ENCODE data around the gene KRTAP10-3. TPM values are rescaled to one million over a fixed set of nuclear protein-coding genes. Genes with fewer than 3 reads are reported as not detected.
"Not testable (repeated sequence)": the region's sequence is repeated elsewhere in the genome, so short reads cannot be mapped to it uniquely, and the experiment has no call there.

KRTAP10-3 gene
- total RNA-seq, 4 donors from 2014 or later, result not detected

- no peaks in the 10 kb centered on the region for H3K36me3 ChIP-seq
- H3K4me1 ChIP-seq, result no peaks in the 10 kb centered on the region
- H3K4me3 ChIP-seq, result no peak overlapping the region
- no peaks in the 10 kb centered on the region for H3K27me3 ChIP-seq
- TF ChIP-seq POLR2A (IDR thresholded peaks at IDR 0.05) (no peak), CTCF (IDR thresholded peaks at IDR 0.05) (no peak)
- H3K27ac ChIP-seq, result no peak overlapping the region
- DNase-seq, result peak in 2 of 3 donors; percentile 2 to 14
- no peaks in the 10 kb centered on the region for H3K9me3 ChIP-seq
Measured at GRCh38 chr21:44552136-44552535, 6.5 kb downstream of the KRTAP10-3 start.

DNA sequence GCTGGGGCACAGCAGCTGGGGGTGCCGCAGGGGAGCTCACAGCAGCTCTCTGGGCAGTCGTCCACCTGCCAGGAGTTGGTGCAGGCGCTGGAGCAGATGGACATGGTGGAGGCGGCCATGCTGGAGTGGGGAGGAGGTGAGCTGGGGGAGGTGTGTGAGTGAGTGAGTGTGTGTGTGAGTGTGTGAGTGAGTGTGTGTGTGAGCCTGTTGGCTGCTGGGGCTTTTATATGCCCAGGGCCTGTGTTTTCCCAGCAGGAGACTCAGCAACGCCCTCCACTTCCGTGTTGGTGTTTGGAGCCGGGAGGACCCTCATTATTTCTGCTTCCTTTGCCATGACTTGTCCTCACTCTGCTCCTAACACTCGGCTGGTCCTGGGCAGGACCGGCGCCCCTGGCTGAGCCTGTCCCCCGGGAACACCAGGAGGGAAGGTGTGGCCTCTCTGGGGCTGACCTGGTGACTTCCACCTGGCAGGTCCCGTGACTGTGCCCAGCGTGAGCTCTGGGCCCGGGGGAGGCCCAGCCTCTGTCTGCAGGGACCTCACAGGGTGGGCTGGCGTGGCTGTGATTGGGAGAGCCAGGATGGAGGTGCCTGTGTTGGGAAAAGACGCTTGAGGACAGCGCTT lies 7.1 kb downstream of the KRTAP10-3 start, which contains the start of gene KRTAP10-2:
Gene KRTAP10-2, minus strand, starts transcription at position 166 of the 622 bp plus-strand sequence. Its CDS starts 47 bp downstream, at position 119.
- no peak within 1 kb of the TSS for H3K27ac ChIP-seq
- H3K4me3 ChIP-seq, result no peak within 1 kb of the TSS
- no peaks in the 10 kb centered on the region for H3K27me3 ChIP-seq
- peak in 2 of 3 donors; percentile 7 to 35 for DNase-seq
- H3K4me1 ChIP-seq, result no peaks in the 10 kb centered on the region
- no peaks in the 10 kb centered on the region for H3K36me3 ChIP-seq
- H3K9me3 ChIP-seq, result no peaks in the 10 kb centered on the region
- no peak for TF ChIP-seq POLR2A (IDR thresholded peaks at IDR 0.05)
- TF ChIP-seq CTCF (IDR thresholded peaks at IDR 0.05), result no peak

DNA sequence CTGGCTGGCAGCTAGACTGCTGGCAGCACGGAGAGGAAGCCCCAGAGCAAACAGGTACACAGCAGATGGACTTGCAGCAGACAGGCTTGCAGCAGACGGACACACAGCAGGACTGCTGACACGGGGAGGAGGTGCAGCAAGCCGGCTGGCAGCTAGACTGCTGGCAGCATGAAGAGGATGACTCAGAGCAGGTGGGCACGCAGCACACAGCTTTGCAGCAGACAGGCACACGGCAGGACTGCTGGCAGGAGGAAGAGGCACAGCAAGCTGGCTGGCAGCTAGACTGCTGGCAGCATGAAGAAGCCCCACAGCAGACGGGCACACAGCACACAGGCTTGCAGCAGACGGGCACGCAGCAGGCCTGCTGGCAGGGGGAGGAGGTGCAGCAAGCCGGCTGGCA lies 7.8 kb downstream of the KRTAP10-3 start:
- peak in 1 of 3 donors; percentile 15 for DNase-seq
- no peaks in the 10 kb centered on the region for H3K9me3 ChIP-seq
- no peak overlapping the region for H3K27ac ChIP-seq
- no peak overlapping the region for H3K4me3 ChIP-seq
- H3K27me3 ChIP-seq, result no peaks in the 10 kb centered on the region
- TF ChIP-seq POLR2A (IDR thresholded peaks at IDR 0.05), result no peak
- no peak for TF ChIP-seq CTCF (IDR thresholded peaks at IDR 0.05)
- no peaks in the 10 kb centered on the region for H3K4me1 ChIP-seq
- H3K36me3 ChIP-seq, result no peaks in the 10 kb centered on the region

GRCh38 chr21:44550285-44550684 lies 8.3 kb downstream of the KRTAP10-3 start:
- H3K27me3 ChIP-seq, H3K27ac ChIP-seq, H3K9me3 ChIP-seq, H3K36me3 ChIP-seq, H3K4me1 ChIP-seq, H3K4me3 ChIP-seq: not testable (repeated sequence)
- DNase-seq, result peak in 2 of 3 donors; percentile 9 to 19

- Histone ChIP-seq H3K36me3 (no peaks in the 10 kb centered on the region), H3K27me3 (no peaks in the 10 kb centered on the region)
- peak in 2 of 3 donors; percentile 10 to 26 for DNase-seq
Measured at GRCh38 chr21:44549525-44550211, 8.9 kb downstream of the KRTAP10-3 start.

More at GRCh38 chr21:44549525-44550211, 8.9 kb downstream of the KRTAP10-3 start:
- no peak for TF ChIP-seq CTCF (IDR thresholded peaks at IDR 0.05)
- TF ChIP-seq POLR2A (IDR thresholded peaks at IDR 0.05), result no peak
- no peak overlapping the region for H3K4me3 ChIP-seq
- no peaks in the 10 kb centered on the region for H3K9me3 ChIP-seq
- H3K27ac ChIP-seq, result no peak overlapping the region
- H3K4me1 ChIP-seq, result no peaks in the 10 kb centered on the region
